ENCODE measurements around the gene APIP.

DNA sequence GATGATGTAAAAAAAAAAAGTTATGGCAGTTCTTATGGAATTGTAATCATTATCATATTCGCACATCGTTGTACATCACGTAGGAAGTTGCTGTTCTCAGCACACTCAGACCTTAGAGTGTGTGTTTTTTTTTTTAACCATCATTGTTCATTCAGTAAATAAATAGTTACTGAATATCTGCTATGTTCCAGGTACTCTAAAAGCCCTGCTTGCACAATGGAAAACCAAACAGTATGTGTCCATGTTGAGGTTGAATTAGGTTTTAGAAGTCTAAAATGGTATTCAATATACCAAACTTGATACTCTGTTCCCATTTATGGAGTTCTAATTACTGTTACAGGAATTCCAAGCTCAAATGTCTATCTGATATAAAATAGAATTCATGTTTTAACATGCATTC is 41.4 kb upstream of the APIP start:
- TF ChIP-seq CTCF (IDR thresholded peaks at IDR 0.05) (no peak), POLR2A (IDR thresholded peaks at IDR 0.05) (no peak)

All from lower leg skin (tissue), 3 donors.